ENCODE measurements around the gene ASB18.

DNA sequence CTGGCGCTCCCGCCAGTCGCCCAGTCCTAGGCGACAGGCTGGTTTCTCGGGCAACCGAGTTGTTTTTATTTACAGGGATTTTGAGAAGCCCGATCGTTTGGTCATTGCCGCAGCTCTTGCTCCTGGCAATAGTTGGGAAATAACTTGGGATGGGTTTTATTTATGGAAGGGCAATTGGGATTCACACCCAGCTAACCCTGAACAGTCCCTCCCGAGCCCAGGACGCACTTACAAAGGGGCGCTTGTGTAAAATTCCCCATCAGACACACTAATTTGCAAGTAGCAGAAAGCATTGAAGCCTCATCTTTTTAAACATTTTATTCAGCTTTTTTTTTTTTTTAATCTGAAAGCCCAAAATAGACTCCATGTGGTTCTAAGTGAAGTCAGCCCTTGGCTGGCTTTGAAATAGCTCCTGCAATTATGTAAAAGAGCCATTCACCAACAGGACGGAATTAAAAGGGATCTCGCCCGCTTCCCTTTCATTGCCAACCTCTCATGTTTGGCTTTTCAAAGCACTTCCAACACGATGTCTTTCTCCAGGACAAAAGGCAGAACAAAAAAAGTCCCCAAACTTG is 92.4 kb downstream of the ASB18 start:
- TF ChIP-seq EZH2 (IDR thresholded peaks at IDR 0.05; ENCODE audit: insufficient read depth, poor library complexity, severe bottlenecking) (no peak), EZH2phosphoT487 (IDR thresholded peaks at IDR 0.05; ENCODE audit: insufficient read depth, low read depth) (0 out of 2 replicates have a peak, but pooled peaks have one; percentile 49)

Data from GM23248 (cell line).